GDM1 (cell line): ENCODE results near the gene C6orf132.

Experiments
- DNase-seq: peaks from one replicate; lab custom pipeline; 2025; lab: John Stamatoyannopoulos, UW

The C6orf132 gene

DNA sequence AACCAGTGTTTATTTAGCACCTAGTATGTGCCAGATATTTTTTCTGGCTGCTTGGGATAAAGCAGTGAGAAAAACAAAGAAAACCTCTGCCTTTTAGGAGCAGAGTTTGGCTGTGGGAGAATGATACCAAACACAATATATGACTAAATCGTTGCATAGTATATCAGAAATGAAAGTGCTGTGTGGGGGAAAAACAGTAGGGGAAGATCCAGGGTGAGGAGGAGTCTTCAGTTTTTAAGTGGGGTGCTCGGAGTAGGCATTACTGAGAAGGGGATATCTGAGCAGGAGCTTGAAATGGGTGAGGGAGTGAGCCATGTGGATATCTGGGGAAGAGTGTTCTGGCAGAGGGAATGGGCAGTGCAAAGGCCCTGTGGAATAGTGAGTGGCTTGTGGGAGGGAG is 69.1 kb downstream of the C6orf132 start:
- no peak for DNase-seq

DNA sequence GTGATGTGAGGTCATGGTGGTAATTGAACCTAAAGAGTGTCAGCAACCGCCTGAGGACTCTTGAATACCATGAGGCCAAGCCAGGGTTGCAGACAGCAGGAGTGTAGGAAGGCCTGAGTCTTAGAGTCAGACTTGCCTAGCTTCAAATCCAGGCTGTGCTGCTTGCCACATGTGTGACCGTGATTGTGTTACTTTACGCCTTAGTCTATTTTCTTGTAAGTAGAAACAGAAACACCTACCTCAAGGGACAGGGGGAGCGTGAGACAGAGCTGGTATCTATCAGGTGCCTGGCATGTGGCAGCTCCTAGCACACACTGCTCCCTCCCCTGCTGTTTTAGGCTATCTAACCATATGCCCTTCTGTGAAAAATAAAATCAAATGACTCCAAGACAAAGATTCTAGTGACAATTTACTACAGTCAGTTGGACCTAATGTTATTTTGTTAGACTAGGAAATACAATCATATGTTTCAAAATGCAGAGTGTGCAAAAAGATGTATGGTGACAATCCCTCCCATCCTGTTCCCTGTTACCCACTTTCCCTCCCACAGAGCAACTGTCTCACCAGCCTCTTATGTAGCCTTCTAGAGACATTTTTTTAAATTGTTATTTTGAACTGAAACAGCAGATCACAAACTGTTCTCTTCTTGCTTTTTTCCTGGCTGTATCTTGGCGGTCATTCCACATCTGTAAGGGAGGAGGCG is 70.4 kb downstream of the C6orf132 start:
- DNase-seq, result no peak

DNA sequence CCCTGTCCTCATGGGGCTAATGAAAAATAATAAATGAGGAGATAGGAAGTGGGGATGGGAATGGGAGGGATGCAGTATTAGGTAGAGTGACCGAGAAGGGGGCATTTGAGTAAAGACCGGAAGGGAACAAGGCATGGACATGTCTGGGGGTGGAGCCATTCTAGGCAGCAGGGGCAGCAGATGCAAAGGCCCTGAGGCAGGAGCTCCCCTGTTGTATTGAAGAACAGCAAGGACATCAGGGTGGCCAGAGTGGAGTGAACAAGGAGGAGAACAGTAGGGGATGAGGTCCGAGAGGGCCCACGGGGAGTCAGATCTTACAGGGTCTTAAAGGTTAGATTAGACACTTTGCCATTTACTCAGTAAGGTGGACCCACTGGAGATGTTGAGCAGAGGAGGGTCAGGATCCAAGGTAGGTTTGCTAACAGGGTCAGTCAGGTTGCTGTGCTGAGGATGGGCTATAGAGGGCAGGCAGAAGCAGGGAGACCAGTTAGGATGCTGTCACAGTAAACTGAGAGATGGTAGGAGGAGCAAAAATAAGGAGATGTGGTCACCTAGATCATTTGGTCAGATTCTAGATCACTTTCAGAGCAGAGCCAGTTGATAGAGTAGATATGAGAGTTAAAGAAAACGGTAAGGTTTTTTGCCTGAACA is 73.4 kb downstream of the C6orf132 start:
- no peak for DNase-seq

DNA sequence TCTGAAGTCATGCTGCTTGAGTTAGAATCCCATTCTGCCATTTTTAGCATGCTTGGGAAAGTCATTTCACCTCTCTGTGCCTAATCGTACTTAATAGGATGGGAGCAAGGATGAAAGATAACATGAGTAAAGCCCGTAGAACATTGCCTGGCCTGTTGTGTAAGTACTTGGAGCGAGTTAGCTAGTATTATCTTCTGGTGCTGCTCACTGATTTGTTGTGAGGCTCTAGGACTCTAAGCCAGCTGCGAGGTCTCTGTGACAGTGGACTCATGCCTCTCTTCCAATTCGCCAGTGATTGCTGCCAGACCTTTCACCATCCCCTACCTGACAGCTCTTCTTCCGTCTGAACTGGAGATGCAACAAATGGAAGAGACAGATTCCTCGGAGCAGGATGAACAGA is 74.2 kb downstream of the C6orf132 start:
- DNase-seq, result no peak

DNA sequence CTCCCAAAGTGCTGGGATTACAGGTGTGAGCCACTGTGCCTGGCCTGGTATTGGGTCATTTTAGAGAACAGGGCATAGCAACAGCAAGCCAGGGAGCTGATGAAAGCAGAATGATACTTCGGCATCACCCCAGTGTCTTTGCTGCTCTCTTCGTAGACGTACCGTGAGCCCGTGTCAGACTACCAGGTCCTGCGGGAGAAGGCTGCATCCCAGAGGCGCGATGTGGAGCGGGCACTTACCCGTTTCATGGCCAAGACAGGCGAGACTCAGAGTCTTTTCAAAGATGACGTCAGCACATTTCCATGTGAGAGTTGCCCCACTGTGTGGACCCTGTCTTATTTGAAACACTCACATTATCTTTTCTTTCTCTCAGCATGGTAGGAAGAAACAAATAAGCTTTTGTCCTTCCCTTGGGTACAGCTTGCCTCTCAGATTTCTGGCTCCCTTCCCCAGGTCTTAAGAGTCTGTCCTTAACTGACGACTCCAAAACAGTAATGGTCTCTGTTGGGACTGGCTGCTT is 76.2 kb downstream of the C6orf132 start:
- no peak for DNase-seq

DNA sequence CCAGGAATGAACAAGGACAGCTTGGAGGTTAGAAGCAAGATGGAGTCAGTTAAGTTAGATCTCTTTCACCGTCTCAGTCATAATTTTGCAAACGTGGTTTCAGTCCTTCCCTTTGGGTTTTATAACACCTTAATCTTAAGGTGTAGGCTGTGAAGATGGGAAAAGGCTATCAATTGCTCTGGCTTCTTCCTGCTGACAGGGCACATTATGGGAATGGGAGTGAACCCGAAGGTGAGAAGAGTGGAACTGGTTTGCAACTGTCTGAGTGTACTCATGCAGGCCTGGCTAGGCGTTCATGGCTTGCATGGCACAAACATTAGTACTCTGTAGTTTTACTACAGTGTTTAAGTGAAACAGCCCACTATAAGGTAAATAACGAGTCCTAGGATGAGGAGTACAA is 82.7 kb downstream of the C6orf132 start:
- no peak for DNase-seq

DNA sequence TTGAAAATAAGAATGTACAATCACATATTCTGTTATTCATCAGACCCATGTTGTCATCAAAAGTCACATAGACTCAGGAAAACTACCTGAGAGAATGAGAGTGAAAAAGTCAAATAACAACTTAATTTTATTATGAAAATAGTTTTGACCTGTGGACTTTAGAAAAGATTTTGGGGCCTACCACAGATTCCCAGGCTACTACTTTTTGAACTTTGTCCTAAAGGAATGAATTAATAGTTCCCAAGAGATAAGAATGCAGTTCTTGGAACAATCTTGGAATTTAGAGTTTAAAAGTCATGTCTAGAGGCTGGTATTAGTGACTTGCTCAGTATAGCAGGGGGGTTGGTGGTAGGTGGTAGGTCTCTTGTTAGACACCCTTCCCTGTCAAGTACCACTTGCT is 88.8 kb downstream of the C6orf132 start:
- DNase-seq, result no peak

DNA sequence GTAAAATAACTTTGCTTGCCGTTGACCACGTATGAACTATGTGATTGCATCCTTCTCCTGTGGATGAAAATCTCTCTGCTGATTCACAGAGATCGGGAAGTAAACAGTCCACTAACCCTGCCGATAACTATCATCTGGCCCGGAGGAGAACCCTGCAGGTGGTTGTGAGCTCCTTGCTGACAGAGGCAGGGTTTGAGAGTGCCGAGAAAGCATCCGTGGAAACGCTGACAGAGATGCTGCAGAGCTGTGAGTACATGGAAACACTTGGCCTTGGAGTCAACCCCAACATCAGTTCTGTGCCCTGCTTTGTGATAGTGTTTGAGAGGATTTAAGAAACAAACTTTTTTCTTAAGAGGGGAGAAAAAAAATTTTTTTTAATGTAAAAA is 91.2 kb downstream of the C6orf132 start:
- DNase-seq, result no peak
